ENCODE measurements around the gene HYAL4. TPM values are rescaled to one million over a fixed set of nuclear protein-coding genes. Genes with fewer than 3 reads are reported as not detected.
"Not testable (repeated sequence)": the region's sequence is repeated elsewhere in the genome, so short reads cannot be mapped to it uniquely, and the experiment has no call there.

Gene HYAL4
- total RNA-seq, 2 experiments from 2014 or later: not detected

DNA sequence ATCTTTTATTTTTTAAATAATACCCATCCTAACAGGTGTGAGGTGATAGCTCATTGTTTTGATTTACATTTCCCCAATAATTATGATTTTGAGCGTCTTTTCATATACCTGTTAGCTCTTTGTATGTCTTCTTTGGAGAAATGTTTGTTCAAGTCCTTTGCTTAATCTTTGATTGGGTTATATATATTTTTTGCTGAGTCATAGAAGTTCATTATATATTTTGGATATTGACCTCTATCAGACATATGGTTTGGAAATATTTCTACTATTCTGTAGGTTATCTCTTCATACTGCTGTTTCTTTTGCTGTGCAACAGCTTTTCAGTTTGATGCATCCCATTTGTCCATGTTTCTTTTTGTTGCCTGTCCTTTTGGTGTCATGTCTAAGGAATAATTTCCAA lies 23.6 kb upstream of the HYAL4 start:
- CTCF ChIA-PET: no interaction called here
- H3K27ac Mint-ChIP-seq: no peak overlapping the region
- POLR2A ChIA-PET: no interaction called here
- no peaks in the 10 kb centered on the region for H3K36me3 Mint-ChIP-seq (ENCODE audit: low read depth)
- no peaks in the 10 kb centered on the region for H3K27me3 Mint-ChIP-seq
- H3K4me3 Mint-ChIP-seq: no peak overlapping the region
- peaks cover 11% of the 10 kb centered on the region for H3K4me1 Mint-ChIP-seq
- H3K9me3 Mint-ChIP-seq: no peaks in the 10 kb centered on the region
- DNase-seq: no peak

- H3K4me3 Mint-ChIP-seq: no peak overlapping the region
- peak; percentile 21 for DNase-seq
- no peaks in the 10 kb centered on the region for H3K9me3 Mint-ChIP-seq
- H3K4me1 Mint-ChIP-seq: peaks cover 11% of the 10 kb centered on the region
- H3K36me3 Mint-ChIP-seq (ENCODE audit: low read depth): no peaks in the 10 kb centered on the region
- H3K27me3 Mint-ChIP-seq: no peaks in the 10 kb centered on the region
- CTCF ChIA-PET: no interaction called here
- no peak overlapping the region for H3K27ac Mint-ChIP-seq
- POLR2A ChIA-PET: no interaction called here
Observed at GRCh38 chr7:123823898-123824753, 20.8 kb upstream of the HYAL4 start.

DNA sequence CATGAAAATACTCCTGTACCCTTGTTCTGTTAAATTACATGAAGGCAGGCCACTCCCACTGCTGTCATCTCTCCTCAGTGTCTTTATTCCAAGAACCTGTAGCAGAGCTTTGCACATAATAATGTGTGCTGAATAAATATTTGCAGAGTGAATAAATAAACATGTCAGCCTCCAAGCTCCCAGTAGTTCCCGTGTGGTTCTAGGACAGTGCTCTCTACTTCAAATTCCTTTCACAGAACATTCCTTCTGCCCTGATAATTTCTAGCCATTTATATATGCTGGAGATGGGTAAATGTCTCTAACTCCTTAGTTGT lies 20.3 kb upstream of the HYAL4 start:
- no peak overlapping the region for H3K4me3 Mint-ChIP-seq
- H3K9me3 Mint-ChIP-seq: no peaks in the 10 kb centered on the region
- DNase-seq: no peak
- no peak overlapping the region for H3K27ac Mint-ChIP-seq
- peaks cover 11% of the 10 kb centered on the region for H3K4me1 Mint-ChIP-seq
- ChIA-PET POLR2A (no interaction called here), CTCF (no interaction called here)
- H3K27me3 Mint-ChIP-seq: no peaks in the 10 kb centered on the region
- no peaks in the 10 kb centered on the region for H3K36me3 Mint-ChIP-seq (ENCODE audit: low read depth)

GRCh38 chr7:123828805-123829204 lies 16.2 kb upstream of the HYAL4 start:
- H3K27me3 Mint-ChIP-seq: peaks cover 3% of the 10 kb centered on the region
- DNase-seq: no peak
- H3K4me3 Mint-ChIP-seq: no peak overlapping the region
- H3K9me3 Mint-ChIP-seq: no peaks in the 10 kb centered on the region
- H3K4me1 Mint-ChIP-seq: peaks cover 8% of the 10 kb centered on the region
- no peak overlapping the region for H3K27ac Mint-ChIP-seq
- CTCF ChIA-PET: no interaction called here
- POLR2A ChIA-PET: no interaction called here
- H3K36me3 Mint-ChIP-seq (ENCODE audit: low read depth): no peaks in the 10 kb centered on the region

DNA sequence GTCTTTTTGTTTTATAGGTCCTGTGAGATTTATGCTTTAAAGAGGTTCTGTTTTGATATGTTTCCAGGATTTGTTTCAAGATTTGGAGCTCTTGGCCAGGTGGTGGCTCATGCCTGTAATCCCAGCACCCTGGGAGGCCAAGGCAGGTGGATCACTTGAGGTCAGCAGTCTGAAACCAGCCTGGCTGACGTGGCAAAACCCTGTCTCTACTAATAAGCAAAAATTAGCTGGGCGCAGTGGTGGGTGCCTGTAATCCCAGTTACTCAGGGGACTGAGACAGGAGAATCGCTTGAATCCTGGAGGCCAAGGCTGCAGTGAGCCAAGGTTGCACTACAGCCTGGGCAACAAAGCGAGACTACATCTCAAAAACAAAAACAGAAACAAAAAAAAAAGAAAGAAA lies 8.3 kb upstream of the HYAL4 start:
- DNase-seq: no peak
- H3K27me3 Mint-ChIP-seq: peaks cover 3% of the 10 kb centered on the region
- no peak overlapping the region for H3K4me3 Mint-ChIP-seq
- no peaks in the 10 kb centered on the region for H3K36me3 Mint-ChIP-seq (ENCODE audit: low read depth)
- ChIA-PET POLR2A (no interaction called here), CTCF (no interaction called here)
- no peak overlapping the region for H3K27ac Mint-ChIP-seq
- no peaks in the 10 kb centered on the region for H3K4me1 Mint-ChIP-seq
- H3K9me3 Mint-ChIP-seq: peaks cover 3% of the 10 kb centered on the region

DNA sequence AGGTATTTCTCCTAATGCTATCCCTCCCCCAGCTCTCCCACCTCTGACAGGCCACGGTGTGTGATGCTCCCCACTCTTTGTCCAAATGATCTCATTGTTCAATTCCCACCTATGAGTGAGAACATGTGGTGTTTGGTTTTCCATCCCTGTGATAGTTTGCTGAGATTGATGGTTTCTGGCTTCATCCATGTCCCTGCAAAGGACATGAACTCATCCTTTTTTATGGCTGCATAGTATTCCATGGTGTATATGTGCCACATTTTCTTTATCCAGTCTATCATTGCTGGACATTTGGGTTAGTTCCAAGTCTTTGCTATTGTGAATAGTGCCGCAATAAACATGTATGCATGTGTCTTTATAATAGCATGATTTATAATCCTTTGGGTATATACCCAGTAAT lies 5.9 kb upstream of the HYAL4 start:
- H3K36me3 Mint-ChIP-seq (ENCODE audit: low read depth); CTCF ChIA-PET; H3K27me3 Mint-ChIP-seq; POLR2A ChIA-PET; H3K4me3 Mint-ChIP-seq; DNase-seq; H3K27ac Mint-ChIP-seq; H3K4me1 Mint-ChIP-seq; H3K9me3 Mint-ChIP-seq: not testable (repeated sequence)

GRCh38 chr7:123844142-123844541 lies 827 bp upstream of the HYAL4 start:
- H3K4me3 Mint-ChIP-seq; H3K4me1 Mint-ChIP-seq; POLR2A ChIA-PET; H3K36me3 Mint-ChIP-seq (ENCODE audit: low read depth); CTCF ChIA-PET; DNase-seq; H3K27me3 Mint-ChIP-seq; H3K9me3 Mint-ChIP-seq; H3K27ac Mint-ChIP-seq: not testable (repeated sequence)

GRCh38 chr7:123845823-123846216 lies 851 bp downstream of the HYAL4 start:
- DNase-seq: no peak
- Mint-ChIP-seq H3K27ac (no peak overlapping the region), H3K9me3 (no peaks in the 10 kb centered on the region), H3K4me3 (no peak overlapping the region), H3K4me1 (no peaks in the 10 kb centered on the region), H3K27me3 (peaks cover 6% of the 10 kb centered on the region), H3K36me3 (ENCODE audit: low read depth) (no peaks in the 10 kb centered on the region)
- ChIA-PET CTCF (no interaction called here), POLR2A (no interaction called here)

GRCh38 chr7:123846217-123846891 lies 1.4 kb downstream of the HYAL4 start:
- Mint-ChIP-seq H3K9me3 (no peaks in the 10 kb centered on the region), H3K4me3 (no peak overlapping the region), H3K27ac (no peak overlapping the region), H3K27me3 (peaks cover 6% of the 10 kb centered on the region), H3K36me3 (ENCODE audit: low read depth) (no peaks in the 10 kb centered on the region), H3K4me1 (no peaks in the 10 kb centered on the region)
- DNase-seq: no peak
- POLR2A ChIA-PET: no interaction called here
- CTCF ChIA-PET: no interaction called here

DNA sequence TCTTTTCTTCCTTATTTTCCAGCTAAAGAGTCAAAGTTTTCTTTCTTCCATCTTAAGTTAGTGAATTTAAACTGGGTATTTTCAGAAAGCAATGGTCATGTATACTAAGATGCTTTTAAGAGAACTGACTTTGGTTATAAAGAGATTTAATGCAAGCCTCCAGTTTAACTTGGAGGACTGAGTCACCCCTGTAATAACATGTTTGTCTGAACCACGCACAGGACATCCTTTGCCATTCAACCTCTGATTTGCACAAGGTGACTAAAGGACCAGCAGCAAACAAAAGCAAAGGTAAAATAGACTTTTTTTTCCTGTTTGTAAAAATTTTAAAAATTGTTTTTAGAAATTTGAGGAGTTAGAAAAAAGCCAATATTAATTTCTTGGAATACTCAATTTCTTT lies 2.9 kb downstream of the HYAL4 start:
- ChIA-PET POLR2A (no interaction called here), CTCF (no interaction called here)
- Mint-ChIP-seq H3K9me3 (no peaks in the 10 kb centered on the region), H3K4me3 (no peak overlapping the region), H3K27ac (no peak overlapping the region), H3K27me3 (peaks cover 4% of the 10 kb centered on the region), H3K36me3 (ENCODE audit: low read depth) (no peaks in the 10 kb centered on the region), H3K4me1 (no peaks in the 10 kb centered on the region)
- no peak for DNase-seq

DNA sequence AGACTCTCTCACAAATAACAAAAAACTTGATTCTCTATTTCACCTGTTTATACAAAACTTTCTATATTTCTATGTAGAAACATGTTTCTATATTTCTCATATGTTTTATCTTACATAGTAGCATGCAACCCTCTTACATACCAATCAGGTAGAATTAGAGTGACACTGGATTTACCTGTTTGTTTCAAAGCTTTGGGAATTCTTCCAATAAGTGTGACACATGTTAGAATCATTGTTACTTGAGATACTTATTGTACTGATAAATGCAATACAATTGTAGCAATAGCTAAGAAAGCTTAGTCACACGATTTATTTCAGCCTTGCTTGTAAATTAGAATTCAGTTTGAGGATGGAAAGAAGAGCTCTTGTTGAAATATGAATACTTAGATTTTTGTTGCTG lies 4.9 kb downstream of the HYAL4 start:
- Mint-ChIP-seq H3K4me3 (no peak overlapping the region), H3K36me3 (ENCODE audit: low read depth) (no peaks in the 10 kb centered on the region), H3K27me3 (no peaks in the 10 kb centered on the region), H3K9me3 (no peaks in the 10 kb centered on the region), H3K4me1 (no peaks in the 10 kb centered on the region), H3K27ac (no peak overlapping the region)
- DNase-seq: no peak
- CTCF ChIA-PET: no interaction called here
- POLR2A ChIA-PET: no interaction called here

DNA sequence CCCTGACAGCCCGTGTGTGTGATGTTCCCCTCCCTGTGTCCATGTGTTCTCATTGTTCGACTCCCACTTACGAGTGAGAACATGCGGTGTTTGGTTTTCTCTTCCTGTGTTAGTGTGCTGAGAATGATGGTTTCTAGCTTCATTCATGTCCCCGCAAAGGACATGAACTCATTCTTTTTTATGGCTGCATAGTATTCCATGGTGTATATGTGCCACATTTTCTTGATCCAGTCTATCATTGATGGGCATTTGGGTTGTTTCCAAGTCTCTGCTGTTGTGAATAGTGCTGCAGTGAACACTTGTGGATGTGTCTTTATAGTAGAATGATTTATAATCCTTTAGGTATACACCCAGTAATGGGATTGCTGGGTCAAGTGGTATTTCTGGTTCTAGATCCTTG lies 6.4 kb downstream of the HYAL4 start:
- H3K36me3 Mint-ChIP-seq (ENCODE audit: low read depth); H3K27me3 Mint-ChIP-seq; CTCF ChIA-PET; H3K9me3 Mint-ChIP-seq; POLR2A ChIA-PET; H3K27ac Mint-ChIP-seq; H3K4me1 Mint-ChIP-seq; H3K4me3 Mint-ChIP-seq; DNase-seq: not testable (repeated sequence)

DNA sequence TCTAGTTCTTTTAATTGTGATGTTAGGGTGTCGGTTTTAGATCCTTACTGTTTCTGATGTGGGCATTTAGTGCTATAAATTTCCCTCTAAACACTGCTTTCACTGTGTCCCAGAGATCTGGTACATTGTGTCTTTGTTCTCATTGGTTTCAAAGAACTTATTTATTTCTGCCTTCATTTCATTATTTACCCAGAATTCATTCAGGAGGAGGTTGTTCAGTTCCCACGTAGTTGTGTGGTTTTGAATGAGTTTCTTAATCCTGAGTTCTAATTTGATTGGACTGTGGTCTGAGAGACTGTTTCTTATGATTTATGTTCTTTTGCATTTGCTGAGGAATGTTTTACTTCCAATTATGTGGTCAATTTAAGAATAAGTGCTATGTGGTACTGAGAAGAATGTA lies 9.3 kb downstream of the HYAL4 start:
- CTCF ChIA-PET: not testable (repeated sequence)

GRCh38 chr7:123856428-123856827 lies 11.5 kb downstream of the HYAL4 start:
- CTCF ChIA-PET; H3K4me1 Mint-ChIP-seq; H3K27me3 Mint-ChIP-seq; H3K4me3 Mint-ChIP-seq; DNase-seq; POLR2A ChIA-PET; H3K36me3 Mint-ChIP-seq (ENCODE audit: low read depth); H3K27ac Mint-ChIP-seq; H3K9me3 Mint-ChIP-seq: not testable (repeated sequence)

More for the DNA sequence above, 9.3 kb downstream of the HYAL4 start:
- H3K4me1 Mint-ChIP-seq; POLR2A ChIA-PET; H3K36me3 Mint-ChIP-seq (ENCODE audit: low read depth); H3K4me3 Mint-ChIP-seq; H3K27me3 Mint-ChIP-seq; DNase-seq; H3K9me3 Mint-ChIP-seq; H3K27ac Mint-ChIP-seq: not testable (repeated sequence)

Measured in activated CD4-positive, alpha-beta memory T cell treated with anti-CD3 and anti-CD28 coated beads, Interleukin-2, amount 10 ng/mL, durations not matched to agents 7 days and 5 days (primary cell).